Measurements from ENCODE around the gene ELOB.

Gene ELOB

GRCh38 chr16:2765462-2766404 lies 11.3 kb downstream of the ELOB start:
- no peak for DNase-seq

GRCh38 chr16:2764718-2765117 lies 12.4 kb downstream of the ELOB start:
- no peak for DNase-seq

- DNase-seq: no peak
Measured at GRCh38 chr16:2763173-2763572, 13.9 kb downstream of the ELOB start.

- no peak for DNase-seq
Measured at GRCh38 chr16:2762711-2763110, 14.4 kb downstream of the ELOB start.

GRCh38 chr16:2761886-2762583 lies 15.0 kb downstream of the ELOB start:
- no peak for DNase-seq

- DNase-seq: no peak
Measured at GRCh38 chr16:2761472-2761871, 15.6 kb downstream of the ELOB start.

- no peak for DNase-seq
Measured at GRCh38 chr16:2757344-2757743, 19.7 kb downstream of the ELOB start.

- DNase-seq: no peak
Measured at GRCh38 chr16:2756288-2757015, 20.6 kb downstream of the ELOB start.

GRCh38 chr16:2755158-2755557 lies 21.9 kb downstream of the ELOB start:
- no peak for DNase-seq

- DNase-seq: no peak
Measured at GRCh38 chr16:2753733-2754020, 23.4 kb downstream of the ELOB start.

GRCh38 chr16:2752850-2753732 lies 24.0 kb downstream of the ELOB start:
- DNase-seq: peak; percentile 79

- peak; percentile 95 for DNase-seq
Measured at GRCh38 chr16:2752035-2752849, 24.8 kb downstream of the ELOB start, which contains the start of gene SRRM2. SRRM2 (plus strand) TSS chr16:2752638; CDS start chr16:2756365, 3,727 bp downstream.

GRCh38 chr16:2751577-2752034 lies 25.5 kb downstream of the ELOB start:
- DNase-seq: no peak

GRCh38 chr16:2749936-2750335 lies 27.1 kb downstream of the ELOB start:
- DNase-seq: no peak

GRCh38 chr16:2749476-2749875 lies 27.6 kb downstream of the ELOB start:
- no peak for DNase-seq

- DNase-seq: no peak
Measured at GRCh38 chr16:2748757-2749455, 28.2 kb downstream of the ELOB start.

- DNase-seq: no peak
Measured at GRCh38 chr16:2745961-2746360, 31.1 kb downstream of the ELOB start.

GRCh38 chr16:2745116-2745890 lies 31.8 kb downstream of the ELOB start:
- no peak for DNase-seq

- no peak for DNase-seq
Measured at GRCh38 chr16:2744711-2745110, 32.4 kb downstream of the ELOB start.

Data from EL (cell line).